HEK293T (cell line): ENCODE measurements around the gene NSFL1C.

Experiments
- BHLHE40 ChIP-seq: fragments of 450-650 bp; IDR thresholded peaks from 2 replicates; pipeline ENCODE4 v1.6.1; 2016; ENCODE audit warnings: mild to moderate bottlenecking, moderate library complexity, borderline replicate concordance
- FOXK2 ChIP-seq: fragments of 450-650 bp; IDR thresholded peaks from 2 replicates; pipeline ENCODE4 v1.6.1; 2016; ENCODE audit warnings: mild to moderate bottlenecking
- FOXM1 ChIP-seq: fragments of 450-650 bp; IDR thresholded peaks from 2 replicates; pipeline ENCODE4 v1.6.1; 2017; ENCODE audit warnings: mild to moderate bottlenecking, borderline replicate concordance
- L3MBTL2 ChIP-seq: fragments of 450-650 bp; conservative IDR thresholded peaks from 2 replicates; pipeline ENCODE4 v1.6.1; 2016; ENCODE audit warnings: mild to moderate bottlenecking
- LEF1 ChIP-seq: fragments of 450-650 bp; IDR thresholded peaks from 2 replicates; pipeline ENCODE4 v1.6.1; 2017; ENCODE audit warnings: mild to moderate bottlenecking, borderline replicate concordance
- NFRKB ChIP-seq: fragments of 450-650 bp; IDR thresholded peaks from 2 replicates; pipeline ENCODE4 v1.6.1; 2016; ENCODE audit warnings: mild to moderate bottlenecking, moderate library complexity
- PKNOX1 ChIP-seq: fragments of 450-650 bp; IDR thresholded peaks from 2 replicates; pipeline ENCODE4 v1.6.1; 2016
- SP1 ChIP-seq: fragments of 450-650 bp; IDR thresholded peaks from 2 replicates; pipeline ENCODE4 v1.6.1; 2017
- SUZ12 ChIP-seq: fragments of 450-650 bp; IDR thresholded peaks from 2 replicates; pipeline ENCODE4 v1.6.1; 2016; ENCODE audit warnings: mild to moderate bottlenecking
- TARDBP ChIP-seq: fragments of 450-650 bp; IDR thresholded peaks from 2 replicates; pipeline ENCODE4 v1.6.1; 2016

- TF ChIP-seq FOXM1 (no peak), FOXK2 (no peak), LEF1 (no peak), NFRKB (no peak), SUZ12 (no peak), PKNOX1 (no peak), TARDBP (no peak), SP1 (no peak), L3MBTL2 (no peak), BHLHE40 (no peak)
Observed at GRCh38 chr20:1431158-1431557, 35.5 kb downstream of the NSFL1C start.
